K562 (cell line): ENCODE data around the gene TSPAN18. TPM values are rescaled to one million over a fixed set of nuclear protein-coding genes. Genes with fewer than 3 reads are reported as not detected.

Source experiments
- ATAC-seq: fragments of 200-7000 bp; cut with Tn5 transposase; 3 replicates; pipeline ENCODE4 v1.9.1; 2020; ENCODE audit warnings: moderate library complexity
- BruUV-seq: library from RNA; stranded (reverse); fragments of 400-500 nt; replicated peaks from 2 replicates; lab custom pipeline; 2021; lab: Mats Ljungman, UMichigan
- CTCF ChIA-PET: fragments of 300-600 bp; formaldehyde crosslinking; extraction: SDS; loops from one replicate; lab custom pipeline; 2021; ENCODE audit warnings: low intra/inter-chr PET ratio; lab: Yijun Ruan, JAX
- POLR2A ChIA-PET: fragments of 300-600, 350-650 bp; sonication (Branson Sonifier 250); formaldehyde crosslinking; extraction: SDS; loops from one replicate; lab custom pipeline; 2021; ENCODE audit warnings: antibody characterized with exemption, inconsistent platforms; lab: Yijun Ruan, JAX
- DNase-seq, 4 experiments: peaks; one replicate each; pipeline versions ENCODE4 v3.0.0 to v3.0.0-alpha.2; 2011 to 2018; ENCODE audit warnings: low spot score in 3 of 4, mixed read lengths in 3 of 4; ENCODE audit errors: extremely low read depth in 1 of 4
- FAIRE-seq: peaks from 2 replicates; lab custom pipeline; 2011; peaks lifted over from hg19 to GRCh38; lab: Jason Lieb, UNC
- H2AFZ ChIP-seq: 2 replicates; pipeline ENCODE4 v1.6.0; 2011; ENCODE audit warnings: low read depth, low read length, control low read depth, inconsistent platforms
- H3K27ac ChIP-seq: fragments of 200-600 bp; 3 replicates; pipeline ENCODE4 v1.8.0; 2011; ENCODE audit warnings: low read depth, mild to moderate bottlenecking, control low read depth, inconsistent platforms, low read length, moderate library complexity, mixed read lengths; ENCODE audit errors: extremely low read depth
- H3K27me3 ChIP-seq, 2 experiments: fragments of 300-600 bp in 1 of 2; 2 replicates in 1 of 2; 3 replicates in 1 of 2; pipeline versions ENCODE4 v1.6.0 to v1.8.0; 2011; ENCODE audit warnings: inconsistent platforms in 2 of 2, low read length in 2 of 2, mild to moderate bottlenecking in 1 of 2, mixed read lengths in 1 of 2, moderate library complexity in 1 of 2; ENCODE audit not compliant: control insufficient read depth in 2 of 2, insufficient read depth in 2 of 2
- H3K36me3 ChIP-seq: fragments of 300-600 bp; 3 replicates; pipeline ENCODE4 v1.8.0; 2011; ENCODE audit warnings: mild to moderate bottlenecking, low read length, inconsistent platforms; ENCODE audit not compliant: control insufficient read depth, insufficient read depth
- H3K4me1 ChIP-seq, 2 experiments: fragments of 200-600 bp in 1 of 2; replicated peaks in 1 of 2; 2 replicates in 1 of 2; 3 replicates in 1 of 2; pipeline versions ENCODE4 v1.5.1 to v1.8.0; 2011; ENCODE audit warnings: inconsistent platforms in 2 of 2, low read length in 2 of 2, mild to moderate bottlenecking in 1 of 2, mixed read lengths in 1 of 2, moderate library complexity in 1 of 2; ENCODE audit not compliant: control insufficient read depth in 2 of 2, insufficient read depth in 2 of 2
- H3K4me2 ChIP-seq: 2 replicates; pipeline ENCODE4 v1.6.1; 2011; ENCODE audit warnings: low read length, control low read depth, inconsistent platforms, mixed read lengths; ENCODE audit not compliant: insufficient read depth
- H3K4me3 ChIP-seq: fragments of 200-600 bp; sonication (generic), shearing (Covaris generic); 2 replicates; pipeline ENCODE4 v1.5.1; 2016; ENCODE audit warnings: control low read depth, inconsistent platforms
- H3K79me2 ChIP-seq: fragments of 200-600 bp; 3 replicates; pipeline ENCODE4 v1.8.0; 2011; ENCODE audit warnings: low read length, inconsistent platforms; ENCODE audit not compliant: control insufficient read depth, insufficient read depth
- H3K9ac ChIP-seq, 2 experiments: 2 replicates each; pipeline versions ENCODE4 v1.6.0 to v1.6.1; 2011; ENCODE audit warnings: low read depth in 2 of 2, low read length in 2 of 2, control low read depth in 1 of 2, inconsistent platforms in 1 of 2, mild to moderate bottlenecking in 1 of 2, mixed read lengths in 1 of 2; ENCODE audit not compliant: insufficient read depth in 1 of 2
- H3K9me1 ChIP-seq: one replicate; pipeline ENCODE4 v1.6.0; 2011; ENCODE audit warnings: inconsistent platforms, mild to moderate bottlenecking, low read length, moderate library complexity; ENCODE audit not compliant: control insufficient read depth, insufficient read depth
- H3K9me3 ChIP-seq: replicated peaks from 2 replicates; pipeline ENCODE4 v1.5.1; 2011; ENCODE audit warnings: low read depth, low read length, inconsistent platforms; ENCODE audit not compliant: control insufficient read depth, insufficient read depth
- H4K20me1 ChIP-seq: replicated peaks from 2 replicates; pipeline ENCODE4 v1.6.1; 2011; ENCODE audit warnings: low read length, inconsistent platforms, mixed read lengths; ENCODE audit not compliant: control insufficient read depth, insufficient read depth
- BRCA1 ChIP-seq, 2 experiments: fragments of 450-650 bp in 1 of 2; sonication (generic) in 1 of 2; formaldehyde crosslinking in 1 of 2; IDR thresholded peaks; 2 replicates each; pipeline versions ENCODE4 v1.5.0 to v1.6.1; 2017 to 2020; ENCODE audit warnings: mild to moderate bottlenecking in 1 of 2, missing genetic modification reagents in 1 of 2
- CBFA2T3 ChIP-seq: fragments of 450-650 bp; IDR thresholded peaks from 2 replicates; pipeline ENCODE4 v1.6.1; 2017
- ESRRA ChIP-seq: fragments of 450-650 bp; IDR thresholded peaks from 2 replicates; pipeline ENCODE4 v1.6.1; 2014; ENCODE audit warnings: low read depth, mild to moderate bottlenecking, moderate library complexity, borderline replicate concordance
- MITF ChIP-seq: IDR thresholded peaks from 2 replicates; pipeline ENCODE4 v1.6.1; 2014; ENCODE audit warnings: antibody characterized with exemption
- RBM25 ChIP-seq: fragments of 200-400 bp; formaldehyde crosslinking; IDR thresholded peaks from 2 replicates; pipeline ENCODE4 v1.6.1; 2018; ENCODE audit warnings: low read length, low read depth, moderate library complexity; ENCODE audit not compliant: severe bottlenecking
- RBM34 ChIP-seq: fragments of 200-400 bp; formaldehyde crosslinking; IDR thresholded peaks from 2 replicates; pipeline ENCODE4 v1.6.1; 2018; ENCODE audit warnings: low read length, borderline replicate concordance; ENCODE audit not compliant: insufficient read depth
- RREB1 ChIP-seq: fragments of 250-450 bp; sonication (Bioruptor Pico); IDR thresholded peaks from 2 replicates; pipeline ENCODE4 v1.4.0; 2020
- SMAD2 ChIP-seq: fragments of 150-350 bp; IDR thresholded peaks from 2 replicates; pipeline ENCODE4 v1.6.1; 2014; ENCODE audit warnings: low read depth, mild to moderate bottlenecking, low read length
- ZNF311 ChIP-seq: fragments of 250-450 bp; sonication (Bioruptor Pico); IDR thresholded peaks from 2 replicates; pipeline ENCODE4 v1.4.0; 2020; ENCODE audit warnings: mild to moderate bottlenecking, moderate library complexity
- WGBS: fragments of 100-300 bp; shearing (Covaris generic); methylation state at CpG from one replicate; pipeline ENCODE4 v1.1.6; 2016; ENCODE audit warnings: low coverage, mixed read lengths; ENCODE audit not compliant: insufficient coverage; ENCODE audit errors: missing lambda C conversion rate; 5-methylcytosine and 5-hydroxymethylcytosine counted together
- in situ Hi-C: fragments of 300-500 bp; cut with MboI; formaldehyde crosslinking; loops from 4 replicates; pipeline ENCODE4 v1.15.0; 2018; ENCODE audit warnings: inconsistent platforms, mixed read lengths
- intact Hi-C: fragments of 100-400 bp; cut with micrococcal nuclease; formaldehyde crosslinking; loops from 2 replicates; pipeline ENCODE4 v1.14.2; 2022
- polyA plus RNA-seq, 8 experiments: library from polyadenylated mRNA; depleted of rRNA in 4 of 8; stranded (reverse) in 5 of 8; unstranded in 3 of 8; fragments of >200 nt; fragmentation: Nextera tagmentation in 2 of 8; fragmentation: Illumina TruSeq in 1 of 8; extraction: Ambion mirVana in 2 of 8; extraction: Trizol in 1 of 8; gene quantifications; 2 replicates each; pipeline versions ENCODE4 v1.2.1 to v1.2.3, GENCODE V29; 2011 to 2014; ENCODE audit warnings: inconsistent platforms in 1 of 8, missing spikeins in 1 of 8
- total RNA-seq, 7 experiments: library from RNA; depleted of rRNA in 6 of 7; stranded (reverse); fragments of >200 nt in 6 of 7; fragmentation: Illumina TruSeq in 2 of 7; extraction: Trizol in 2 of 7; gene quantifications; 2 replicates each; pipeline versions ENCODE4 v1.2.1 to v1.2.3, GENCODE V29; 2011 to 2021; ENCODE audit warnings: low replicate concordance in 1 of 7

Gene TSPAN18
- total and polyA plus RNA-seq, 9 of the 15 experiments (the other 6 are each of a cell fraction or from before 2014, with no cell fraction given) = 0.17 to 0.35 (median 0.22) TPM; not detected in 4

DNA sequence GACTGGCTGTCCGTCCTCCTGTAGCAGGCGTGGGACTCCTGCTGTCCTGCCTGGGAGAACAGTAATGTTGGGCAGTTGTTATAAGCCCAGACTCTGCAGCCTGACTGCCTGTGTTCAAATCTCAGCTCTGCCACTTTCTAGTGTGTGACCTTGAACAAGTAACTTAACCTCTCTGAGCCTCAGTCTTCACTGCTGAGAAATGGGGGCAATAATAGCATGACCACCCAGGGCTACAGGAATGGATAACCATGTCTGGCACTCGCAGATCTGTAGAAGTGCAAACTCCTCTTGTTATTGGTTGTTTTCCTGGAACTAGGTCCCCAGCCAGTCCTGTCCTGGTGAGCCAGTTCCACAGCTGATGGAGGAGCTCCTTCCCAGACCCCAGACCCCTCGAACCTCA lies 154.2 kb downstream of the TSPAN18 start:
- no peaks in the 10 kb centered on the region; the same call in 1 of the 2 replicates for H4K20me1 ChIP-seq
- 0% methylated on average over 3 of the region's 4 CpGs for WGBS
- H3K4me2 ChIP-seq = no peak overlapping the region
- ChIA-PET POLR2A (no interaction called here), CTCF (no interaction called here)
- H3K27ac ChIP-seq = no peak overlapping the region
- H3K9ac ChIP-seq = no peak overlapping the region
- FAIRE-seq (no peak), DNase-seq (no peak), ATAC-seq (no peak)
- H3K79me2 ChIP-seq = no peaks in the 10 kb centered on the region
- H3K4me3 ChIP-seq = no peak overlapping the region
- peaks cover 0 to 3% of the 10 kb centered on the region in 2 experiments; a peak in 1 of 5 replicates for H3K4me1 ChIP-seq
- H3K36me3 ChIP-seq = no peaks in the 10 kb centered on the region
- in situ Hi-C loops (no loop called here), intact Hi-C loops (no loop called here)
- no peak overlapping the region for H2AFZ ChIP-seq
- H3K9me3 ChIP-seq = no peaks in the 10 kb centered on the region
- no peaks in the 10 kb centered on the region for H3K9me1 ChIP-seq
- TF ChIP-seq SMAD2 (no peak), ZNF311 (no peak), RBM34 (no peak), ESRRA (peak; percentile 97), RBM25 (peak; percentile 82)
- no TSS peak for BruUV-seq
- H3K27me3 ChIP-seq = peaks cover 20 to 81% of the 10 kb centered on the region in 2 experiments

DNA sequence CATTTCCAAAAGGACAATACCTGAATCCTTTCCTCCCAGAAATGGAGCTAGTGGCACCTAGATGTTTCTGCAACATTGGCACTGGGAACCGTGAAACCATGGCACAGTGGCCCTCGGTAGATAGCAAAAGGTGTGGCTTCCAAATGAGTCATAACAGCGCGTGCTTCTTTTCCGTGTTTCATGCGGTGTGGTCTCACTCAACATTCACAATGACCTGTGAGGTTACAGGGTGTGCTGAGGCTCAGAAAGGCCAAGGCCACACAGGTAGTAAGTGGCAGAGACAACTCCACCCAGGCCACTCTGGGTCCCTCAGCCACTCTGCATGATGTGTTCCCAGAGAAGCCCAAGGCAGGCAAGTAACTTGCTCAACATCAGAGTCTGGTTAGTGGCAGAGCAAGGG lies 156.5 kb downstream of the TSPAN18 start:
- ATAC-seq (no peak), FAIRE-seq (no peak), DNase-seq (no peak)
- H3K27me3 ChIP-seq = peaks cover 15 to 73% of the 10 kb centered on the region in 2 experiments; a peak in 4 of 5 replicates
- H3K27ac ChIP-seq = no peak overlapping the region
- no peak overlapping the region for H3K9ac ChIP-seq
- no peaks in the 10 kb centered on the region for H3K79me2 ChIP-seq
- no peaks in the 10 kb centered on the region for H3K9me1 ChIP-seq
- no peaks in the 10 kb centered on the region for H3K9me3 ChIP-seq
- H3K4me1 ChIP-seq = no peaks in the 10 kb centered on the region
- H4K20me1 ChIP-seq = no peaks in the 10 kb centered on the region; the same call in 1 of the 2 replicates
- no peak overlapping the region for H2AFZ ChIP-seq
- intact Hi-C loops = no loop called here
- POLR2A ChIA-PET = no interaction called here
- no TSS peak for BruUV-seq
- CTCF ChIA-PET = no interaction called here
- H3K4me2 ChIP-seq = no peak overlapping the region
- no peaks in the 10 kb centered on the region for H3K36me3 ChIP-seq
- in situ Hi-C loops = no loop called here
- no peak overlapping the region for H3K4me3 ChIP-seq
- WGBS = under 1% methylated on average over 6 of the region's 6 CpGs
- no peak for TF ChIP-seq RREB1 (CRISPR knock-in tag)
- no peak for TF ChIP-seq BRCA1 (IDR thresholded peaks at IDR 0.05)
- no peak for TF ChIP-seq BRCA1 (CRISPR knock-in tag; IDR thresholded peaks at IDR 0.05)
- no peak for TF ChIP-seq MITF
- TF ChIP-seq CBFA2T3 = no peak
